Measurements from ENCODE around the gene RGS1.

Gene RGS1

DNA sequence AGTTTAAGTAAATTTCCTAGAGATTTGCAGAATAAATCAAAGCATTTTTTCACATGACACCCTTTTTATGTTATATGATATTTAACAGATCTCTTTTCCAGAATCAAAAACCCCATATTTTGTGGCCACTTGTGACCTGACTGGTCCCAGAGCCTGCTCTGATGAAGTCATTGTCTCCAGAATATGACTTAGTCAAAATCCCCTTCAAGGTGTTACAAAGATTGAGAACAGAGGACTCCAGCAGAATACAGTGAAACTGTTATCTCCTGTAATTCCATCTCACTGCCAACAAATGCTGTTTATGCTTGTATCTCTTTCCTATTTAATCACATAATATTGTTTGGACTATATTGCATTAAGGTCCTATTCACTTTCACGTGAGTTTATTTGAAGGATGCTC, 25.6 kb downstream of the RGS1 start:
- H3K36me3 ChIP-seq (ENCODE audit: insufficient read depth) = no peaks in the 10 kb centered on the region
- no peaks in the 10 kb centered on the region for H3K27me3 ChIP-seq (ENCODE audit: insufficient read depth, low read depth)
- TF ChIP-seq, protein P1, sequence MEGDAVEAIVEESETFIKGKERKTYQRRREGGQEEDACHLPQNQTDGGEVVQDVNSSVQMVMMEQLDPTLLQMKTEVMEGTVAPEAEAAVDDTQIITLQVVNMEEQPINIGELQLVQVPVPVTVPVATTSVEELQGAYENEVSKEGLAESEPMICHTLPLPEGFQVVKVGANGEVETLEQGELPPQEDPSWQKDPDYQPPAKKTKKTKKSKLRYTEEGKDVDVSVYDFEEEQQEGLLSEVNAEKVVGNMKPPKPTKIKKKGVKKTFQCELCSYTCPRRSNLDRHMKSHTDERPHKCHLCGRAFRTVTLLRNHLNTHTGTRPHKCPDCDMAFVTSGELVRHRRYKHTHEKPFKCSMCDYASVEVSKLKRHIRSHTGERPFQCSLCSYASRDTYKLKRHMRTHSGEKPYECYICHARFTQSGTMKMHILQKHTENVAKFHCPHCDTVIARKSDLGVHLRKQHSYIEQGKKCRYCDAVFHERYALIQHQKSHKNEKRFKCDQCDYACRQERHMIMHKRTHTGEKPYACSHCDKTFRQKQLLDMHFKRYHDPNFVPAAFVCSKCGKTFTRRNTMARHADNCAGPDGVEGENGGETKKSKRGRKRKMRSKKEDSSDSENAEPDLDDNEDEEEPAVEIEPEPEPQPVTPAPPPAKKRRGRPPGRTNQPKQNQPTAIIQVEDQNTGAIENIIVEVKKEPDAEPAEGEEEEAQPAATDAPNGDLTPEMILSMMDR (conservative IDR thresholded peaks at IDR 0.05; ENCODE audit: low read depth, low read length) = no peak
- no peaks in the 10 kb centered on the region for H4K20me1 ChIP-seq (ENCODE audit: insufficient read depth)
- H3K4me1 ChIP-seq (ENCODE audit: low read depth, poor library complexity, severe bottlenecking) = peaks cover 100% of the 10 kb centered on the region
- peak overlapping the region; percentile 82; the same call in 1 of the 2 replicates for H3K27ac ChIP-seq
- H3K79me2 ChIP-seq (ENCODE audit: insufficient read depth, low read depth) = no peaks in the 10 kb centered on the region
- H2AFZ ChIP-seq (ENCODE audit: low read depth) = no peak overlapping the region
- peak overlapping the region; percentile 89 for H3K4me2 ChIP-seq
- H3K9ac ChIP-seq = no peak overlapping the region
- H3K4me3 ChIP-seq (IDR thresholded peaks at IDR 0.05; ENCODE audit: insufficient read depth, low read depth, low read length) = peak overlapping the region; percentile 10

- Histone ChIP-seq H3K4me1 (ENCODE audit: low read depth, poor library complexity, severe bottlenecking) (peaks cover 100% of the 10 kb centered on the region), H3K79me2 (ENCODE audit: insufficient read depth, low read depth) (no peaks in the 10 kb centered on the region), H3K36me3 (ENCODE audit: insufficient read depth) (no peaks in the 10 kb centered on the region), H3K4me3 (IDR thresholded peaks at IDR 0.05; ENCODE audit: insufficient read depth, low read depth, low read length) (peak overlapping the region; percentile 15), H3K27me3 (ENCODE audit: insufficient read depth, low read depth) (no peaks in the 10 kb centered on the region), H3K9ac (no peak overlapping the region), H4K20me1 (ENCODE audit: insufficient read depth) (no peaks in the 10 kb centered on the region), H2AFZ (ENCODE audit: low read depth) (no peak overlapping the region), H3K27ac (peak overlapping the region; percentile 82; the same call in 1 of the 2 replicates), H3K4me2 (peak overlapping the region; percentile 89)
- TF ChIP-seq, protein P1 (conservative IDR thresholded peaks at IDR 0.05; ENCODE audit: low read depth, low read length) = no peak
Measured at GRCh38 chr1:192601567-192601966, 26.0 kb downstream of the RGS1 start.

GRCh38 chr1:192602757-192603156, 27.2 kb downstream of the RGS1 start:
- peak overlapping the region; percentile 34; the same call in 1 of the 2 replicates for H2AFZ ChIP-seq (ENCODE audit: low read depth)
- H3K4me3 ChIP-seq (IDR thresholded peaks at IDR 0.05; ENCODE audit: insufficient read depth, low read depth, low read length) = peak overlapping the region; percentile 2
- no peaks in the 10 kb centered on the region for H3K79me2 ChIP-seq (ENCODE audit: insufficient read depth, low read depth)
- peak overlapping the region; percentile 89 for H3K4me2 ChIP-seq
- H3K27me3 ChIP-seq (ENCODE audit: insufficient read depth, low read depth) = no peaks in the 10 kb centered on the region
- TF ChIP-seq, protein P1 (conservative IDR thresholded peaks at IDR 0.05; ENCODE audit: low read depth, low read length) = no peak
- H3K27ac ChIP-seq = peak overlapping the region; percentile 13; the same call in 1 of the 2 replicates
- H4K20me1 ChIP-seq (ENCODE audit: insufficient read depth) = no peaks in the 10 kb centered on the region
- H3K36me3 ChIP-seq (ENCODE audit: insufficient read depth) = no peaks in the 10 kb centered on the region
- H3K9ac ChIP-seq = no peak overlapping the region
- peaks cover 100% of the 10 kb centered on the region for H3K4me1 ChIP-seq (ENCODE audit: low read depth, poor library complexity, severe bottlenecking)

GRCh38 chr1:192603218-192603787, 27.7 kb downstream of the RGS1 start:
- TF ChIP-seq, protein P1 (conservative IDR thresholded peaks at IDR 0.05; ENCODE audit: low read depth, low read length) = no peak
- peak overlapping the region; percentile 34; the same call in 1 of the 2 replicates for H2AFZ ChIP-seq (ENCODE audit: low read depth)
- peaks cover 100% of the 10 kb centered on the region for H3K4me1 ChIP-seq (ENCODE audit: low read depth, poor library complexity, severe bottlenecking)
- peak overlapping the region; percentile 89 for H3K4me2 ChIP-seq
- H3K36me3 ChIP-seq (ENCODE audit: insufficient read depth) = no peaks in the 10 kb centered on the region
- peak overlapping the region; percentile 13 for H3K27ac ChIP-seq
- H4K20me1 ChIP-seq (ENCODE audit: insufficient read depth) = no peaks in the 10 kb centered on the region
- no peaks in the 10 kb centered on the region for H3K27me3 ChIP-seq (ENCODE audit: insufficient read depth, low read depth)
- no peaks in the 10 kb centered on the region for H3K79me2 ChIP-seq (ENCODE audit: insufficient read depth, low read depth)
- peak overlapping the region; percentile 2 for H3K4me3 ChIP-seq (IDR thresholded peaks at IDR 0.05; ENCODE audit: insufficient read depth, low read depth, low read length)
- H3K9ac ChIP-seq = no peak overlapping the region
